ENCODE results near the gene SMIM27.
A peak's percentile ranks its signal among the peaks of the same experiment; 100 is the strongest.

SMIM27 gene, protein sequence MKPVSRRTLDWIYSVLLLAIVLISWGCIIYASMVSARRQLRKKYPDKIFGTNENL

DNA sequence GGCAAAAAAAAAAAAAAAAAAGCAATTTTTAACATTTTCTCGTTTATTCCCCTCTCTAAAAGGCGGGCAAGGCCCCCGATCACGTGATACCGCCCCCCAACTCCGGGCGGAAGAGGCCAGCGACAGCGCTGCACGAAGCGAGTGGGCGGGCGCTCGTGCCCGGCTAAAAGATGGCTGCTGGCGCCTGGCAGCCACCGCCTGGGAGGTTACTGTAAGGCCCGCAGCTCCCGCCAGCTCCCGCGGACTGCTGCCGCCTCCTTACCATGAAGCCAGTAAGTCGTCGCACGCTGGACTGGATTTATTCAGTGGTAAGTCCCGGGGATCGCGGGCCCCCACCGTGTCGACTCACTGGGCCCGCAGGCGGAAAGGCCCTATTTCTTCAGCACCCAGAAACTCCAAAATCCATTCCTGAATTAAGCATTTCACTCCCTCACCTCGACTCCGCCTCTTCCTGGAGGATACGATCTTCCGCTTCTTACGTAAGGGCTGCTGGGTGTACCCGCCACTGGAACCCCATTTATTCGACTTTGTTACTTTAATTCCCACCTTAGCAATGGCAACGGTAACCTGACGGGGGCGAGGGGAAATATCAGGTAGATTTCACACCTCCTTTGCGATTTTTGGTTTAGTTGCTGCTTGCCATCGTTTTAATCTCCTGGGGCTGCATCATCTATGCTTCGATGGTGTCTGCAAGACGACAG lies at the start of gene SMIM27, which contains the start of gene TOPORS:
TSS of gene SMIM27 (plus strand) at position 156 of the 701 bp plus-strand sequence. CDS start at position 264, 108 bp downstream.
TSS of gene TOPORS (minus strand) at position 415 of the 701 bp plus-strand sequence. CDS start at position 265, 150 bp downstream.
- TF ChIP-seq NFRKB (IDR thresholded peaks at IDR 0.05) = peak; percentile 58; the same call in 1 of the 2 replicates
- no peak for TF ChIP-seq LEF1 (IDR thresholded peaks at IDR 0.05; ENCODE audit: borderline replicate concordance)
- TF ChIP-seq SP1 (IDR thresholded peaks at IDR 0.05) = no peak
- peak; percentile 76; the same call in 1 of the 2 replicates for TF ChIP-seq FOXM1 (IDR thresholded peaks at IDR 0.05; ENCODE audit: borderline replicate concordance)
- no peak for TF ChIP-seq CTBP1 (IDR thresholded peaks at IDR 0.05; ENCODE audit: borderline replicate concordance)
- no peak for TF ChIP-seq SUZ12 (IDR thresholded peaks at IDR 0.05)
- no peak for TF ChIP-seq HDGF (IDR thresholded peaks at IDR 0.05; ENCODE audit: borderline replicate concordance)
- no peak for TF ChIP-seq FOXK2 (IDR thresholded peaks at IDR 0.05)
- no peak for TF ChIP-seq BHLHE40 (IDR thresholded peaks at IDR 0.05; ENCODE audit: borderline replicate concordance)
- no peak for TF ChIP-seq L3MBTL2 (conservative IDR thresholded peaks at IDR 0.05)
- TF ChIP-seq, protein P1, sequence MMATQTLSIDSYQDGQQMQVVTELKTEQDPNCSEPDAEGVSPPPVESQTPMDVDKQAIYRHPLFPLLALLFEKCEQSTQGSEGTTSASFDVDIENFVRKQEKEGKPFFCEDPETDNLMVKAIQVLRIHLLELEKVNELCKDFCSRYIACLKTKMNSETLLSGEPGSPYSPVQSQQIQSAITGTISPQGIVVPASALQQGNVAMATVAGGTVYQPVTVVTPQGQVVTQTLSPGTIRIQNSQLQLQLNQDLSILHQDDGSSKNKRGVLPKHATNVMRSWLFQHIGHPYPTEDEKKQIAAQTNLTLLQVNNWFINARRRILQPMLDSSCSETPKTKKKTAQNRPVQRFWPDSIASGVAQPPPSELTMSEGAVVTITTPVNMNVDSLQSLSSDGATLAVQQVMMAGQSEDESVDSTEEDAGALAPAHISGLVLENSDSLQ (IDR thresholded peaks at IDR 0.05) = no peak
- TF ChIP-seq ARNT (IDR thresholded peaks at IDR 0.05) = no peak
- TF ChIP-seq ELF4 (IDR thresholded peaks at IDR 0.05) = peak; percentile 82
- CTCF ChIA-PET = no interaction called here
- DNase-seq (ENCODE audit: extremely low spot score) = peak; percentile 76
- POLR2A ChIA-PET = interaction anchor here (0.7 to 1.2 kb wide), 3 partner anchors 7 to 168 kb away, joined by 3 read pairs; partner anchors contain the start of genes ACO1 and RIGI

DNA sequence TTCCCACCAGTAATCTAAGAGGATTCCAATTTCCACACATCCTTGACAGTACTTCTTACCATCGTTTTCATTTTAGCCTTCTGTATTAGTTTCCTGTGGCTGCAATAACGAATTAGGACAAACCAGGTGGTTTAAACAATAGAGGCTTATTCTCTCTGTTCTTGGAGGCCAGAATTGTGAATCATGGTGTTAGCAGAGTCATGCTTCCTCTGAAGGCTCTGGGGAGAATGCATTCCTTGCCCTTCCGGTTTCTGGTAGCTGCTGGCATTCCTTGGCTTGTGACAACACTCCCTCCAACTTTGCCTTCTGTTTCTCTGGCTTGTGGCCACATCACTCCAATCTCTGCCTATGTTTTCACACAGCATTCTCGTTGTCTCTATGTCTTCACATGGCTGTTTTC lies 49.7 kb upstream of the SMIM27 start:
- DNase-seq (ENCODE audit: extremely low spot score) = no peak
- ChIA-PET POLR2A (no interaction called here), CTCF (no interaction called here)
- no peak for TF ChIP-seq ZNF384 (IDR thresholded peaks at IDR 0.05)
- no peak for TF ChIP-seq LEF1 (IDR thresholded peaks at IDR 0.05; ENCODE audit: borderline replicate concordance)
- no peak for TF ChIP-seq L3MBTL2 (conservative IDR thresholded peaks at IDR 0.05)
- no peak for TF ChIP-seq ARNT (IDR thresholded peaks at IDR 0.05)
- no peak for TF ChIP-seq NFRKB (IDR thresholded peaks at IDR 0.05)
- TF ChIP-seq SUZ12 (IDR thresholded peaks at IDR 0.05) = no peak
- no peak for TF ChIP-seq ELF4 (IDR thresholded peaks at IDR 0.05)
- TF ChIP-seq BHLHE40 (IDR thresholded peaks at IDR 0.05; ENCODE audit: borderline replicate concordance) = no peak
- no peak for TF ChIP-seq FOXK2 (IDR thresholded peaks at IDR 0.05)

DNA sequence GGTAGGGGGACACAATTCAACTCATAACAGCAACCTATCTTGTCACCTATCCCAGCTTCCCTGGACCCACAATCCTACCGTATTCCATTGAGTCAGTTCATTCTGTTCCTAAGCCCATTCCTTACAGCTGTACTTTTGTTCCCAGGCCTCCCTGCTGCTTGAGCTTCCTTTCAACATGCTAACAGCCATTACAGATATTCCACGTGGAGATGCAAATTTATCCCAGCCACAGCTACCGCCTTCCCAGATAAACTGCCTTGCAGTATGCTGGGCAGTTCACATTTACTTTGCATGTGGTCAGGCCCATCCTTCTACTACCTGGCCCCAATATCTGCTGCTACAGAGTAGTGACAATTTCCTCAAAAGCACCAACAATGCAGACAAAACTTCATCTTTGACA lies 49.1 kb upstream of the SMIM27 start:
- ChIA-PET POLR2A (no interaction called here), CTCF (no interaction called here)
- DNase-seq (ENCODE audit: extremely low spot score) = no peak
- TF ChIP-seq CTBP1 (IDR thresholded peaks at IDR 0.05; ENCODE audit: borderline replicate concordance) = no peak
- TF ChIP-seq SUZ12 (IDR thresholded peaks at IDR 0.05) = no peak
- TF ChIP-seq ZNF384 (IDR thresholded peaks at IDR 0.05) = no peak
- no peak for TF ChIP-seq HDGF (IDR thresholded peaks at IDR 0.05; ENCODE audit: borderline replicate concordance)
- TF ChIP-seq ARNT (IDR thresholded peaks at IDR 0.05) = no peak
- no peak for TF ChIP-seq ELF4 (IDR thresholded peaks at IDR 0.05)
- no peak for TF ChIP-seq FOXA1 (IDR thresholded peaks at IDR 0.05)
- no peak for TF ChIP-seq L3MBTL2 (conservative IDR thresholded peaks at IDR 0.05)
- no peak for TF ChIP-seq FOXK2 (IDR thresholded peaks at IDR 0.05)
- TF ChIP-seq BHLHE40 (IDR thresholded peaks at IDR 0.05; ENCODE audit: borderline replicate concordance) = no peak
- no peak for TF ChIP-seq TARDBP (IDR thresholded peaks at IDR 0.05)
- TF ChIP-seq SP1 (IDR thresholded peaks at IDR 0.05) = no peak
- TF ChIP-seq LEF1 (IDR thresholded peaks at IDR 0.05; ENCODE audit: borderline replicate concordance) = no peak
- no peak for TF ChIP-seq NFRKB (IDR thresholded peaks at IDR 0.05)
- no peak for TF ChIP-seq FOXM1 (IDR thresholded peaks at IDR 0.05; ENCODE audit: borderline replicate concordance)
- TF ChIP-seq, protein P1 (IDR thresholded peaks at IDR 0.05) = no peak

DNA sequence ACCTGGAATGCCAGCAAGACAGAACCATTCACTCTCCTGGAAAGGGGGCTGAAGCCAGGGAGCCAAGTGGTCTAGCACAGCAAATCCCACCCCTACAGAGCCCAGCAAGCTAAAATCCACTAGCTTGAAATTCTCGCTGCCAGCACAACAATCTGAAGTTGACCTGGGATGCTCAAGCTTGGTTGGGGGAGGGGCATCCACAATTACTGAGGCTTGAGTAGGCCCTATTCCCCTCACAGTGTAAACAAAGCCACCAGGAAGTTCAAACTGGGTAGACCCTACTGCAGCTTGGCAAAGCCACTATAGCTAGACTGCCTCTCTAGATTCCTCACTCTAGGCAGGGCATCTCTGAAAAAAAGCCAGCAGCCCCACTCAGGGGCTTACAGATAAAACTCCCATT lies 43.4 kb upstream of the SMIM27 start:
- no peak for DNase-seq (ENCODE audit: extremely low spot score)
- TF ChIP-seq FOXA1 (IDR thresholded peaks at IDR 0.05) = no peak
- no peak for TF ChIP-seq HDGF (IDR thresholded peaks at IDR 0.05; ENCODE audit: borderline replicate concordance)
- TF ChIP-seq ELF4 (IDR thresholded peaks at IDR 0.05) = no peak
- TF ChIP-seq FOXM1 (IDR thresholded peaks at IDR 0.05; ENCODE audit: borderline replicate concordance) = no peak
- TF ChIP-seq, protein P1 (IDR thresholded peaks at IDR 0.05) = no peak
- TF ChIP-seq NFRKB (IDR thresholded peaks at IDR 0.05) = no peak
- no peak for TF ChIP-seq ZNF384 (IDR thresholded peaks at IDR 0.05)
- no peak for TF ChIP-seq BHLHE40 (IDR thresholded peaks at IDR 0.05; ENCODE audit: borderline replicate concordance)
- TF ChIP-seq SP1 (IDR thresholded peaks at IDR 0.05) = no peak
- TF ChIP-seq L3MBTL2 (conservative IDR thresholded peaks at IDR 0.05) = no peak
- TF ChIP-seq LEF1 (IDR thresholded peaks at IDR 0.05; ENCODE audit: borderline replicate concordance) = no peak
- no peak for TF ChIP-seq SUZ12 (IDR thresholded peaks at IDR 0.05)
- no peak for TF ChIP-seq ARNT (IDR thresholded peaks at IDR 0.05)
- ChIA-PET POLR2A (interaction anchor here (1.7 kb wide), 1 partner anchor 42 kb away, joined by 3 read pairs; no protein-coding TSS in a partner anchor), CTCF (no interaction called here)

DNA sequence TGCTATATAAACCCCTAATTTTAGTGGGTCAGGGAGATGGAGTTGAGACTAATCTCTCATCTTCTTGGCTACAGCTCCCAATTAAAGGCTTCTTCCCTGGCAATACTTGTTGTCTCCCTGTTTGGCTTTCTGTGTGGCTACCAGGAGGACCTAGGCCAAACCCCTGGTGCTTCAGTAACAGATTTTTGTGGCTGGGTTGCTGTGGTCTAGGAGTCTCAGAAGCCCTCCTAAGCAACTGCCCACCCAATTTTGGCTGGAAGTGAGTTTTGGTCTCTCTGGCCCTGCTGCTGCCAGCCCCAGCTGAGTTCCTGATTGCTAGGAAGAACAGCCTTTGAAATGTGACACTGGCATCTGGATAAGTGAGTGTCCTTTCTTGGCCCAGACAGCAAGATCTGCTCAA lies 35.9 kb upstream of the SMIM27 start:
- TF ChIP-seq BHLHE40 (IDR thresholded peaks at IDR 0.05; ENCODE audit: borderline replicate concordance) (no peak), FOXM1 (IDR thresholded peaks at IDR 0.05; ENCODE audit: borderline replicate concordance) (no peak), FOXK2 (IDR thresholded peaks at IDR 0.05) (no peak), SP1 (IDR thresholded peaks at IDR 0.05) (no peak), HDGF (IDR thresholded peaks at IDR 0.05; ENCODE audit: borderline replicate concordance) (no peak), ELF4 (IDR thresholded peaks at IDR 0.05) (no peak), ZNF384 (IDR thresholded peaks at IDR 0.05) (no peak), L3MBTL2 (conservative IDR thresholded peaks at IDR 0.05) (no peak), SUZ12 (IDR thresholded peaks at IDR 0.05) (no peak), NFRKB (IDR thresholded peaks at IDR 0.05) (no peak), FOXA1 (IDR thresholded peaks at IDR 0.05) (no peak), LEF1 (IDR thresholded peaks at IDR 0.05; ENCODE audit: borderline replicate concordance) (no peak), TARDBP (IDR thresholded peaks at IDR 0.05) (no peak), CTBP1 (IDR thresholded peaks at IDR 0.05; ENCODE audit: borderline replicate concordance) (no peak), ARNT (IDR thresholded peaks at IDR 0.05) (no peak)
- TF ChIP-seq, protein P1 (IDR thresholded peaks at IDR 0.05) = no peak
- POLR2A ChIA-PET = no interaction called here
- DNase-seq (ENCODE audit: extremely low spot score) = no peak
- CTCF ChIA-PET = interaction anchor here (0.6 kb wide), 1 partner anchor 10 kb away, joined by 6 read pairs; the partner anchor contains the start of gene RIGI

Data from HEK293T (cell line).